Peyer's patch (tissue), 4 donors: ENCODE data around the gene ARHGEF3. TPM values are rescaled to one million over a fixed set of nuclear protein-coding genes. Genes with fewer than 3 reads are reported as not detected.

Source experiments
- DNase-seq, 3 donors: peaks; one replicate each; pipeline ENCODE4 v3.0.0-alpha.2; 2017 to 2019
- H3K27ac ChIP-seq, 4 donors: fragments of 200-600 bp; sonication (generic); one replicate each; pipeline ENCODE4 v1.5.1; 2016 to 2019
- H3K27me3 ChIP-seq, 2 donors: fragments of 200-600 bp; sonication (generic); one replicate each; pipeline ENCODE4 v1.5.1; 2019
- H3K36me3 ChIP-seq, 3 donors: fragments of 200-600 bp; sonication (generic); one replicate each; pipeline ENCODE4 v1.5.1; 2016 to 2019
- H3K4me1 ChIP-seq, 4 donors: fragments of 200-600 bp; sonication (generic); one replicate each; pipeline ENCODE4 v1.5.1; 2016 to 2019
- H3K4me3 ChIP-seq, 4 donors: fragments of 200-600 bp; sonication (generic); 1 replicate in 3 of 4; 2 replicates in 1 of 4; pipeline ENCODE4 v1.5.1; 2016 to 2019; ENCODE audit warnings: mild to moderate bottlenecking in 1 of 4
- H3K9me3 ChIP-seq, 4 donors: fragments of 200-600 bp; sonication (generic); one replicate each; pipeline ENCODE4 v1.5.1; 2016 to 2019; ENCODE audit warnings: mild to moderate bottlenecking in 1 of 4
- CTCF ChIP-seq, 6 experiments: fragments of 450-650 bp in 4 of 6; fragments of 200-600 bp in 2 of 6; sonication (generic) in 1 of 6; IDR thresholded peaks; one replicate each; pipeline ENCODE4 v1.5.1; 2017 to 2019; ENCODE audit warnings: antibody characterized with exemption in 6 of 6, mild to moderate bottlenecking in 3 of 6, moderate library complexity in 1 of 6
- POLR2A ChIP-seq, 2 donors: fragments of 450-650 bp; IDR thresholded peaks; one replicate each; pipeline ENCODE4 v1.5.1; 2017; ENCODE audit warnings: antibody characterized with exemption in 2 of 2, mild to moderate bottlenecking in 2 of 2, moderate library complexity in 2 of 2
- total RNA-seq, 4 donors: library from RNA; depleted of rRNA; stranded (reverse); fragments of >200 nt; gene quantifications; one replicate each; pipeline ENCODE4 v1.1.0, GENCODE V29; 2016

Gene ARHGEF3
- total RNA-seq, result 10 to 100 TPM in 1 of 4 donors, 1 to 10 TPM in 3; 4.5 to 40.4 (median 6.2) TPM

- DNase-seq, result peak; percentile 89 to 93 (median 91)
- no peaks in the 10 kb centered on the region for H3K9me3 ChIP-seq
- no peaks in the 10 kb centered on the region for H3K36me3 ChIP-seq
- H3K4me3 ChIP-seq, result peak within 1 kb of the TSS; percentile 61 to 80 (median 72)
- TF ChIP-seq POLR2A (IDR thresholded peaks at IDR 0.05) (peak in 1 of 2 donors; percentile 69), CTCF (IDR thresholded peaks at IDR 0.05) (peak in 5 of 6 experiments; percentile 42 to 60 (median 54))
- peaks cover 0 to 12% (median 5%) of the 10 kb centered on the region in 4 donors for H3K4me1 ChIP-seq
- H3K27ac ChIP-seq, result peak within 1 kb of the TSS; percentile 59 to 84 (median 78)
- H3K27me3 ChIP-seq, result no peaks in the 10 kb centered on the region
Measured at GRCh38 chr3:56801662-56802377, at the start of gene ARHGEF3. Gene ARHGEF3 (minus strand): TSS chr3:56801949. CDS start chr3:56801798, 151 bp downstream.

- DNase-seq, result no peak
Measured at GRCh38 chr3:56849698-56850097, 47.9 kb upstream of the ARHGEF3 start.

GRCh38 chr3:56845505-56845904 lies 43.8 kb upstream of the ARHGEF3 start:
- H3K9me3 ChIP-seq, result no peaks in the 10 kb centered on the region
- no peaks in the 10 kb centered on the region for H3K27me3 ChIP-seq
- no peak for DNase-seq
- H3K4me1 ChIP-seq, result no peaks in the 10 kb centered on the region
- H3K27ac ChIP-seq, result no peak overlapping the region
- H3K4me3 ChIP-seq, result no peak overlapping the region
- no peak for TF ChIP-seq CTCF (IDR thresholded peaks at IDR 0.05)
- no peak for TF ChIP-seq POLR2A (IDR thresholded peaks at IDR 0.05)
- no peaks in the 10 kb centered on the region for H3K36me3 ChIP-seq

More at GRCh38 chr3:56849698-56850097, 47.9 kb upstream of the ARHGEF3 start:
- TF ChIP-seq POLR2A (IDR thresholded peaks at IDR 0.05), result no peak
- TF ChIP-seq CTCF (IDR thresholded peaks at IDR 0.05), result no peak
- Histone ChIP-seq H3K36me3 (no peaks in the 10 kb centered on the region), H3K27me3 (no peaks in the 10 kb centered on the region), H3K4me1 (no peaks in the 10 kb centered on the region), H3K9me3 (no peaks in the 10 kb centered on the region), H3K4me3 (no peak overlapping the region), H3K27ac (no peak overlapping the region)

GRCh38 chr3:56844536-56844935 lies 42.8 kb upstream of the ARHGEF3 start:
- Histone ChIP-seq H3K4me3 (no peak overlapping the region), H3K27me3 (no peaks in the 10 kb centered on the region), H3K9me3 (no peaks in the 10 kb centered on the region), H3K4me1 (no peaks in the 10 kb centered on the region), H3K36me3 (no peaks in the 10 kb centered on the region), H3K27ac (no peak overlapping the region)
- no peak for DNase-seq
- TF ChIP-seq POLR2A (IDR thresholded peaks at IDR 0.05) (no peak), CTCF (IDR thresholded peaks at IDR 0.05) (no peak)

- no peak overlapping the region for H3K27ac ChIP-seq
- H3K36me3 ChIP-seq, result no peaks in the 10 kb centered on the region
- TF ChIP-seq POLR2A (IDR thresholded peaks at IDR 0.05) (no peak), CTCF (IDR thresholded peaks at IDR 0.05) (no peak)
- H3K4me3 ChIP-seq, result no peak overlapping the region
- no peaks in the 10 kb centered on the region for H3K9me3 ChIP-seq
- DNase-seq, result no peak
- no peaks in the 10 kb centered on the region for H3K27me3 ChIP-seq
- no peaks in the 10 kb centered on the region for H3K4me1 ChIP-seq
Measured at GRCh38 chr3:56839784-56840715, 38.3 kb upstream of the ARHGEF3 start.
